Upper lobe of right lung (tissue), 1 donor: ENCODE results near the gene COMMD9. TPM values are rescaled to one million over a fixed set of nuclear protein-coding genes. Genes with fewer than 3 reads are reported as not detected.

Source experiments
- ATAC-seq: fragments of 200-7000 bp; cut with Tn5 transposase; one replicate; pipeline ENCODE4 v1.9.1; 2020; ENCODE audit warnings: mild to moderate bottlenecking, moderate library complexity
- DNase-seq: peaks from one replicate; pipeline ENCODE4 v3.0.0-alpha.2; 2020
- H3K27ac ChIP-seq: fragments of 200-600 bp; one replicate; pipeline ENCODE4 v1.8.0; 2022
- H3K27me3 ChIP-seq: fragments of 200-600 bp; one replicate; pipeline ENCODE4 v1.8.0; 2022; ENCODE audit warnings: mild to moderate bottlenecking
- H3K36me3 ChIP-seq: fragments of 200-600 bp; one replicate; pipeline ENCODE4 v1.8.0; 2022
- H3K4me1 ChIP-seq: fragments of 200-600 bp; one replicate; pipeline ENCODE4 v1.8.0; 2022
- H3K4me3 ChIP-seq: fragments of 200-600 bp; one replicate; pipeline ENCODE4 v1.8.0; 2022; ENCODE audit warnings: mild to moderate bottlenecking
- H3K9me3 ChIP-seq: fragments of 200-600 bp; one replicate; pipeline ENCODE4 v1.8.0; 2022
- CTCF ChIP-seq: fragments of 200-600 bp; IDR thresholded peaks from one replicate; pipeline ENCODE4 v1.8.0; 2022; ENCODE audit warnings: antibody characterized with exemption
- intact Hi-C: fragments of 100-400 bp; cut with DNase I; formaldehyde crosslinking; loops from one replicate; pipeline ENCODE4 v1.11.0; 2022
- total RNA-seq: library from RNA; stranded (reverse); fragmentation: NEBNext Ultra II Directional; extraction: Animal tissue kit (Norgen Biotek cat#: 25700); gene quantifications from one replicate; pipeline ENCODE4 v1.2.1, GENCODE V29; 2021
- donor health status: DM: no; HTN: yes; CAD: no; lungs with severe emphysema.

COMMD9 gene
- total RNA-seq, 1 donor from 2014 or later, result 74.5 TPM

GRCh38 chr11:36306888-36307287 lies 17.7 kb upstream of the COMMD9 start:
- H3K27me3 ChIP-seq, result no peaks in the 10 kb centered on the region
- H3K27ac ChIP-seq, result no peak overlapping the region
- no peak overlapping the region for H3K4me3 ChIP-seq
- H3K4me1 ChIP-seq, result peaks cover 3% of the 10 kb centered on the region
- ATAC-seq (no peak), DNase-seq (no peak)
- H3K36me3 ChIP-seq, result no peaks in the 10 kb centered on the region
- H3K9me3 ChIP-seq, result no peaks in the 10 kb centered on the region
- peak; percentile 32 for TF ChIP-seq CTCF
- intact Hi-C loops, result no loop called here

DNA sequence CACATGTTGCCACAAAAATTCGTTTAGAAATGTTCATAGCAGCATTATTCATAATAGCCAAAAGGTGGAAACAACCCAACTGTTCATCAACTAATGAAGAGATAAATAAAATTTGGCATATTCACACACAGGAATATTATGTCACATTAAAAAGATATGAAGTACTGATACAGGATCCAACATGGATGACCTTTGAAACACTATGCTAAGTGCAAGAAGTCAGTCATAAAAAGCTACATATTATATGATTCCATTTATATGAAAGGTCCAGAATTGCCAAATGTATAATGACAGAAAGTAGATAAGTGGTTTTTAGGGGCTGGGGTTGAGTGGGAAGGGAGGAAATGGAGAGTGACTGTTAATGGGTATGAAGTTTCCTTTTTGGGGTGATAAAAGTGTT lies 15.8 kb upstream of the COMMD9 start:
- ATAC-seq (no peak), DNase-seq (no peak)
- no peaks in the 10 kb centered on the region for H3K27me3 ChIP-seq
- TF ChIP-seq CTCF, result no peak
- H3K4me1 ChIP-seq, result peaks cover 3% of the 10 kb centered on the region
- no peaks in the 10 kb centered on the region for H3K9me3 ChIP-seq
- H3K4me3 ChIP-seq, result no peak overlapping the region
- H3K36me3 ChIP-seq, result no peaks in the 10 kb centered on the region
- intact Hi-C loops, result no loop called here
- H3K27ac ChIP-seq, result no peak overlapping the region

DNA sequence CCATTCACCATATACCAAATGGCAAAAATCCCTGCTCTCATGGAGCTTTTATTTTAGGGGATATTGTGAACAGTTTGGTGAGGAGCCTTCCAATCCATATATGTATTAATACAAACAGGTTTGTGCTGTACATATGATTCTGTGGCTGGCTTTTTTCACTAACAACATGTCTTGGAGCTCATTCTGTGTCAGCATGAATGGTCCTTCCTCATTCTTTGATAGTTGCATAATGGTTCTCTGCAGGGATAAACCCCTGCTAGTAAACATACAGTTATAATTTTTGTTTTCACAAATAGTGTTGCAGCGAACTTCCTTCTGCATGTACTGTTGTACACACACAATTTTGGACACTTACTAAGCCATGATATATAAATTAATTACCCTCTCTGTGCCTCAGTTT lies 15.1 kb upstream of the COMMD9 start:
- DNase-seq (no peak), ATAC-seq (peak; percentile 40)
- H3K27ac ChIP-seq, result no peak overlapping the region
- H3K9me3 ChIP-seq, result no peaks in the 10 kb centered on the region
- H3K4me3 ChIP-seq, result no peak overlapping the region
- no peaks in the 10 kb centered on the region for H3K36me3 ChIP-seq
- intact Hi-C loops, result no loop called here
- no peak for TF ChIP-seq CTCF
- H3K27me3 ChIP-seq, result no peaks in the 10 kb centered on the region
- H3K4me1 ChIP-seq, result peaks cover 3% of the 10 kb centered on the region

GRCh38 chr11:36300650-36301049 lies 11.4 kb upstream of the COMMD9 start:
- intact Hi-C loops, result no loop called here
- peak; percentile 70 for ATAC-seq

DNA sequence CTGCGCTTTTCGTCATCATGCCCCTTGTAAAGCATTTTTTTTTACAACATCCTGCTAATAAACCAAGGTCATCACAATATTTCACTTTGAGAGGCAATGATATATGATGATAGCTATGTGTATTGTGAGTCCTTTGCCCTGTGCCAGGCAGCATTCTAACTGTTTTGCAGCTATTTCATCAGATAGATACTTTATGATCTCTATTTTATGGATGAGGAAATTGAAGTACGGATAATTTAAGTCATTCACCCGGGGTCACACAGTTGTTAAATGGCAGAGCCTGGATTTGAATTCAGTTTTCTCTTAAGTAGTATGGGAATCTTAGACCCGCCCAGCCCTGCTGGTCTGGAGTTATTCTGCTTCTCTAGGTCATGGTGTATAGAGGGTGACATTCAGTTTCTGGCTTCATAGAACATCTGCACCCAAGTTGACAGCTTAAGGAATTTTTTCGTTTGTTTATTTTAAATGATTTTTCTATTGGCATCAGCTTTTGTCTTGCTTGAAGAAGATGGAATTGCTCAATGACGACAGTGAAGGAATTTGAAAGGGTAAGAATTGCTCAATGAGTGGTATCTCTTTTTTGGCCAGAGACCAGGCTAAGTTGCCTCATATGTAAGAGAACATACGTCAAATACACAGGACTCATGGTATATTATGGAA lies 7.8 kb upstream of the COMMD9 start:
- Histone ChIP-seq H3K27me3 (no peaks in the 10 kb centered on the region), H3K36me3 (no peaks in the 10 kb centered on the region), H3K4me1 (no peaks in the 10 kb centered on the region), H3K4me3 (no peak overlapping the region), H3K27ac (no peak overlapping the region), H3K9me3 (no peaks in the 10 kb centered on the region)
- TF ChIP-seq CTCF, result no peak
- DNase-seq, result no peak
- intact Hi-C loops, result loop anchor here (10.0 kb wide), 1 partner anchor 178 kb away; no protein-coding TSS in a partner anchor
- ATAC-seq, result no peak

More at GRCh38 chr11:36300650-36301049, 11.4 kb upstream of the COMMD9 start:
- Histone ChIP-seq H3K4me3 (no peak overlapping the region), H3K9me3 (no peaks in the 10 kb centered on the region), H3K27me3 (no peaks in the 10 kb centered on the region), H3K36me3 (no peaks in the 10 kb centered on the region), H3K27ac (no peak overlapping the region), H3K4me1 (peaks cover 3% of the 10 kb centered on the region)
- no peak for TF ChIP-seq CTCF
- DNase-seq, result peak; percentile 69
